Central memory CD8-positive, alpha-beta T cell (primary cell): ENCODE measurements around the gene ARHGAP5.

Source experiments
- ATAC-seq: fragments of 150-1000 bp; cut with Tn5 transposase; replicated peaks from 2 replicates; pipeline ENCODE4 v1.10.0; 2022; ENCODE audit warnings: mild to moderate bottlenecking, moderate FRiP score, moderate number of reproducible peaks; ENCODE audit not compliant: poor library complexity, severe bottlenecking; ENCODE audit errors: extremely low read depth
- DNase-seq, 2 donors: peaks; one replicate each; pipeline ENCODE4 v3.0.0; 2021; ENCODE audit warnings: low spot score in 2 of 2
- H3K27ac Mint-ChIP-seq: one replicate; pipeline ENCODE4 v1.8.0; 2022; ENCODE audit warnings: low read depth, mild to moderate bottlenecking, moderate library complexity, mixed read lengths
- H3K27me3 Mint-ChIP-seq: one replicate; pipeline ENCODE4 v1.8.0; 2022; ENCODE audit warnings: mixed read lengths
- H3K36me3 Mint-ChIP-seq: one replicate; pipeline ENCODE4 v1.8.0; 2022; ENCODE audit warnings: mild to moderate bottlenecking, moderate library complexity, mixed read lengths; ENCODE audit not compliant: insufficient read depth
- H3K4me1 Mint-ChIP-seq: one replicate; pipeline ENCODE4 v1.8.0; 2022; ENCODE audit warnings: mixed read lengths
- H3K4me3 Mint-ChIP-seq: one replicate; pipeline ENCODE4 v1.8.0; 2022; ENCODE audit warnings: mild to moderate bottlenecking, moderate library complexity, mixed read lengths
- H3K9me3 Mint-ChIP-seq: one replicate; pipeline ENCODE4 v1.8.0; 2022; ENCODE audit warnings: mixed read lengths

ARHGAP5 gene

GRCh38 chr14:32080001-32080510 lies 3.0 kb downstream of the ARHGAP5 start:
- no peaks in the 10 kb centered on the region for H3K27me3 Mint-ChIP-seq
- H3K4me3 Mint-ChIP-seq, result no peak overlapping the region
- H3K36me3 Mint-ChIP-seq, result peaks cover 11% of the 10 kb centered on the region
- H3K9me3 Mint-ChIP-seq, result no peaks in the 10 kb centered on the region
- peaks cover 34% of the 10 kb centered on the region for H3K4me1 Mint-ChIP-seq
- DNase-seq (no peak), ATAC-seq (no peak)
- H3K27ac Mint-ChIP-seq, result no peak overlapping the region

GRCh38 chr14:32081901-32082300 lies 4.8 kb downstream of the ARHGAP5 start:
- no peak overlapping the region for H3K4me3 Mint-ChIP-seq

GRCh38 chr14:32083315-32083624 lies 6.2 kb downstream of the ARHGAP5 start:
- peaks cover 25% of the 10 kb centered on the region for H3K4me1 Mint-ChIP-seq
- H3K27me3 Mint-ChIP-seq, result no peaks in the 10 kb centered on the region
- H3K36me3 Mint-ChIP-seq, result no peaks in the 10 kb centered on the region
- H3K4me3 Mint-ChIP-seq, result no peak overlapping the region
- H3K27ac Mint-ChIP-seq, result no peak overlapping the region
- ATAC-seq, result no peak
- no peak for DNase-seq
- H3K9me3 Mint-ChIP-seq, result no peaks in the 10 kb centered on the region

More at GRCh38 chr14:32081901-32082300, 4.8 kb downstream of the ARHGAP5 start:
- ATAC-seq (no peak), DNase-seq (no peak)
- Mint-ChIP-seq H3K27ac (no peak overlapping the region), H3K4me1 (peaks cover 30% of the 10 kb centered on the region), H3K36me3 (peaks cover 2% of the 10 kb centered on the region), H3K9me3 (no peaks in the 10 kb centered on the region), H3K27me3 (no peaks in the 10 kb centered on the region)

- H3K36me3 Mint-ChIP-seq, result no peaks in the 10 kb centered on the region
- peaks cover 19% of the 10 kb centered on the region for H3K4me1 Mint-ChIP-seq
- H3K27me3 Mint-ChIP-seq, result no peaks in the 10 kb centered on the region
- H3K9me3 Mint-ChIP-seq, result no peaks in the 10 kb centered on the region
- ATAC-seq, result no peak
- DNase-seq, result no peak
- no peak overlapping the region for H3K27ac Mint-ChIP-seq
- no peak overlapping the region for H3K4me3 Mint-ChIP-seq
Observed at GRCh38 chr14:32083789-32084188, 6.7 kb downstream of the ARHGAP5 start.

- Mint-ChIP-seq H3K4me3 (no peak overlapping the region), H3K36me3 (no peaks in the 10 kb centered on the region), H3K27ac (no peak overlapping the region), H3K27me3 (no peaks in the 10 kb centered on the region), H3K9me3 (no peaks in the 10 kb centered on the region), H3K4me1 (peaks cover 12% of the 10 kb centered on the region)
- DNase-seq, result no peak
- no peak for ATAC-seq
Observed at GRCh38 chr14:32085182-32085844, 8.2 kb downstream of the ARHGAP5 start.

- Mint-ChIP-seq H3K27me3 (no peaks in the 10 kb centered on the region), H3K4me3 (no peak overlapping the region), H3K27ac (no peak overlapping the region), H3K36me3 (peaks cover 3% of the 10 kb centered on the region), H3K9me3 (no peaks in the 10 kb centered on the region), H3K4me1 (peaks cover 12% of the 10 kb centered on the region)
- ATAC-seq (no peak), DNase-seq (no peak)
Observed at GRCh38 chr14:32085845-32086383, 8.8 kb downstream of the ARHGAP5 start.

- ATAC-seq (no peak), DNase-seq (no peak)
- Mint-ChIP-seq H3K4me3 (no peak overlapping the region), H3K9me3 (no peaks in the 10 kb centered on the region), H3K4me1 (peaks cover 12% of the 10 kb centered on the region), H3K27ac (no peak overlapping the region), H3K27me3 (no peaks in the 10 kb centered on the region), H3K36me3 (peaks cover 9% of the 10 kb centered on the region)
Observed at GRCh38 chr14:32087173-32087861, 10.2 kb downstream of the ARHGAP5 start.

GRCh38 chr14:32087907-32088306 lies 10.8 kb downstream of the ARHGAP5 start:
- DNase-seq (no peak), ATAC-seq (no peak)
- H3K9me3 Mint-ChIP-seq, result no peaks in the 10 kb centered on the region
- no peak overlapping the region for H3K27ac Mint-ChIP-seq
- H3K4me1 Mint-ChIP-seq, result peaks cover 12% of the 10 kb centered on the region
- peaks cover 11% of the 10 kb centered on the region for H3K36me3 Mint-ChIP-seq
- no peak overlapping the region for H3K4me3 Mint-ChIP-seq
- no peaks in the 10 kb centered on the region for H3K27me3 Mint-ChIP-seq

- no peak for ATAC-seq
Observed at GRCh38 chr14:32090686-32091085, 13.6 kb downstream of the ARHGAP5 start.

GRCh38 chr14:32099473-32099872 lies 22.4 kb downstream of the ARHGAP5 start:
- H3K27ac Mint-ChIP-seq, result no peak overlapping the region

More at GRCh38 chr14:32090686-32091085, 13.6 kb downstream of the ARHGAP5 start:
- Mint-ChIP-seq H3K27ac (no peak overlapping the region), H3K4me1 (peaks cover 15% of the 10 kb centered on the region), H3K36me3 (peaks cover 15% of the 10 kb centered on the region), H3K4me3 (no peak overlapping the region), H3K27me3 (no peaks in the 10 kb centered on the region), H3K9me3 (no peaks in the 10 kb centered on the region)
- DNase-seq, result no peak

GRCh38 chr14:32100175-32100574 lies 23.1 kb downstream of the ARHGAP5 start:
- ATAC-seq (no peak), DNase-seq (no peak)
- H3K36me3 Mint-ChIP-seq, result peaks cover 6% of the 10 kb centered on the region
- peaks cover 19% of the 10 kb centered on the region for H3K4me1 Mint-ChIP-seq
- no peaks in the 10 kb centered on the region for H3K9me3 Mint-ChIP-seq
- no peak overlapping the region for H3K4me3 Mint-ChIP-seq
- H3K27me3 Mint-ChIP-seq, result no peaks in the 10 kb centered on the region
- no peak overlapping the region for H3K27ac Mint-ChIP-seq

More at GRCh38 chr14:32099473-32099872, 22.4 kb downstream of the ARHGAP5 start:
- Mint-ChIP-seq H3K4me3 (no peak overlapping the region), H3K36me3 (peaks cover 6% of the 10 kb centered on the region), H3K4me1 (peaks cover 19% of the 10 kb centered on the region), H3K9me3 (no peaks in the 10 kb centered on the region), H3K27me3 (no peaks in the 10 kb centered on the region)
- DNase-seq (no peak), ATAC-seq (no peak)

- peak; percentile 81 for ATAC-seq
- no peak overlapping the region for H3K4me3 Mint-ChIP-seq
- no peak for DNase-seq
- no peaks in the 10 kb centered on the region for H3K9me3 Mint-ChIP-seq
- no peaks in the 10 kb centered on the region for H3K27me3 Mint-ChIP-seq
- peaks cover 19% of the 10 kb centered on the region for H3K4me1 Mint-ChIP-seq
- no peak overlapping the region for H3K27ac Mint-ChIP-seq
- peaks cover 6% of the 10 kb centered on the region for H3K36me3 Mint-ChIP-seq
Observed at GRCh38 chr14:32102152-32102787, 25.2 kb downstream of the ARHGAP5 start.
